GM06990 (cell line): ENCODE results near the gene HPGDS.
A peak's percentile ranks its signal among the peaks of the same experiment; 100 is the strongest.
"Not testable (repeated sequence)": the region's sequence is repeated elsewhere in the genome, so short reads cannot be mapped to it uniquely, and the experiment has no call there.

Experiments used
- DNase-seq: peaks from one replicate; pipeline ENCODE4 v3.0.0-alpha.2; 2011; ENCODE audit not compliant: insufficient read length; ENCODE audit errors: extremely low read depth
- H3K27me3 ChIP-seq: replicated peaks from 2 replicates; pipeline ENCODE4 v1.6.0; 2011; ENCODE audit warnings: low read length; ENCODE audit not compliant: control insufficient read depth, insufficient read depth
- H3K36me3 ChIP-seq: 2 replicates; pipeline ENCODE4 v1.5.1; 2011; ENCODE audit warnings: low read length; ENCODE audit not compliant: control insufficient read depth, insufficient read depth
- H3K4me3 ChIP-seq: replicated peaks from 2 replicates; pipeline ENCODE4 v1.5.1; 2011; ENCODE audit warnings: low read depth, mild to moderate bottlenecking, control low read depth, low read length
- TF ChIP-seq, protein P1 (sequence below): IDR thresholded peaks from 2 replicates; pipeline ENCODE4 v1.5.1; 2011; ENCODE audit warnings: low read length, control low read depth, mild to moderate bottlenecking, inconsistent platforms; ENCODE audit not compliant: insufficient read depth, poor library complexity, severe bottlenecking

HPGDS gene

DNA sequence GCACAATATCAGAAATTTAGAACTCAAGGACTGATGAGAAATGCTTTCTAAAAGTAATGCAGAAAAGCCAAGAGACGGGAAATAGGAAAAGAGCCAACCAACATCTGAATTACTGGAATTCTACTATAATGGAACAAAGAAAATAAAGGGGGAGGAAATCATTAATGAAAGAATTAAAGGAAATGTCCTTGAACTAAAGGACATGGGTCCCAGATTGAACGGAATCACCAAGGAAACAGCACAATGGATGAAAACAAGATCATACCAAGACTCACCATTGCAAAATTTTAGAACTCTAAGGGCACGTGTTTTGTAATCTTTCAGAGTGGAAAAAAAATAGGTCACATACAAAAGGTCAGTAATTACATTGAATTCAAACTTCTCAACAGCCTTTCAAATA, 35.9 kb downstream of the HPGDS start:
- TF ChIP-seq, protein P1, sequence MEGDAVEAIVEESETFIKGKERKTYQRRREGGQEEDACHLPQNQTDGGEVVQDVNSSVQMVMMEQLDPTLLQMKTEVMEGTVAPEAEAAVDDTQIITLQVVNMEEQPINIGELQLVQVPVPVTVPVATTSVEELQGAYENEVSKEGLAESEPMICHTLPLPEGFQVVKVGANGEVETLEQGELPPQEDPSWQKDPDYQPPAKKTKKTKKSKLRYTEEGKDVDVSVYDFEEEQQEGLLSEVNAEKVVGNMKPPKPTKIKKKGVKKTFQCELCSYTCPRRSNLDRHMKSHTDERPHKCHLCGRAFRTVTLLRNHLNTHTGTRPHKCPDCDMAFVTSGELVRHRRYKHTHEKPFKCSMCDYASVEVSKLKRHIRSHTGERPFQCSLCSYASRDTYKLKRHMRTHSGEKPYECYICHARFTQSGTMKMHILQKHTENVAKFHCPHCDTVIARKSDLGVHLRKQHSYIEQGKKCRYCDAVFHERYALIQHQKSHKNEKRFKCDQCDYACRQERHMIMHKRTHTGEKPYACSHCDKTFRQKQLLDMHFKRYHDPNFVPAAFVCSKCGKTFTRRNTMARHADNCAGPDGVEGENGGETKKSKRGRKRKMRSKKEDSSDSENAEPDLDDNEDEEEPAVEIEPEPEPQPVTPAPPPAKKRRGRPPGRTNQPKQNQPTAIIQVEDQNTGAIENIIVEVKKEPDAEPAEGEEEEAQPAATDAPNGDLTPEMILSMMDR: no peak
- DNase-seq: no peak
- Histone ChIP-seq H3K36me3 (no peaks in the 10 kb centered on the region), H3K4me3 (no peak overlapping the region), H3K27me3 (no peaks in the 10 kb centered on the region)

DNA sequence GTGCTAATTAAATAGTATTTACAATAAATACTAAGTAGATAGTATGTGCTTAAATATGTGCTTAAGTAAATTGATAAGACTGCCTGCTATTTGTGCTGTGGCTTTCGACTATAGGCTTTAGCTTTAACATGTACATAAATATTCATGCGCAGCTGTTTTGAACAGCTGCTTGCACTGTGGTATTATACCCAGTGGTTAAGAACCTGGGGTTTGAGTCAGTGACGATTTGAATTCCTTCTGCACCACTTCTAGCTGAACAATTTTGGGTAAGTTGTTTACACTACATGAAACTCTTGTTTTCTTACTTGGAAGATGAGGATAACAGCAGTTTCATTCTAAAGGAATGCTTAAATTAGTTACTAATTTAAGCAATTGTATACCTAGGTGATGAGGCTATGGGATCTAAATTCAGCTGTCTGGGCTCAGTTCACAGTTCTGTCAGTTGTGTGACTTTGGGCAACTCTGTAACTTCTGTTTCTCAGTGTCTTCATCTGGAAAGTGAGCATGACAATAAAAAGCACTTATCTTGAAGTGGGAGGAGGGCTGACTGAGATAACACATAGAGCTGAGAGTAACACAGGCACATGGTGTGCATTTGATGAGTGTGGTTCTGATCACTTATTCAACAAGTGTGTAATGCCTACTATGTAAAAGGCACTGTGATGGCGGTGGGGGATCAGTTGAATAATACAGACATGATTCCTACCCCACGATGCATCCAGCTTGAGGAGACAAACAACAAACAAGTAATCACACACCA, 37.0 kb downstream of the HPGDS start:
- no peaks in the 10 kb centered on the region for H3K36me3 ChIP-seq
- DNase-seq: no peak
- no peak overlapping the region for H3K4me3 ChIP-seq
- H3K27me3 ChIP-seq: no peaks in the 10 kb centered on the region
- TF ChIP-seq, protein P1: no peak

DNA sequence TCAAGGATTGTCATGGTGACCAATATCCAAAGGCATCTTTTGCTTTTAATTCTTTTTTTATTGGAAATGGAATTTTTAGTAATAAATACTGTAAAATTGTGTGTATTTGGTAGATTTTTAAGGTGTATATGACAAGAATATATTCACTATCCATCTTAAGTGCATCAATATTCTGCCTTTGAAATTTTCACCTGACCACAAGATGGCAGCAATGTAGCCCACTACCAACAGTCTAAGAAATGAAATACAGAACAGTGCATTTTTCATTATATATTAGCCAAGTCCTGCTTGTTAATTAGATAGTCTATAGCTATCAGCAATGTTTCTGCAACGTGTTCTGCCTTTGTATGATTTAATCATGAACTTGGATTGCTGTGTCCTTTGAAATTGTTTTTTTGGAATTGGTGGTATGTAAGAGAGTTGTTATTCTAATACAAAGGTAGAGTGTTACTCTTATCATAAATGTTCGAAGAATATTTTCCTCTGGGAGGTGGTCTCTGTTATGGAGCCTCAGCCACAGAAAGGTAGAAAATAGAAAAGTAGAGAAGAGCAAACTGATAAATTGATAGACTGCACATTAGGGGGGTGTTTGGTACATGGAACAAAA, 38.2 kb downstream of the HPGDS start:
- H3K27me3 ChIP-seq: no peaks in the 10 kb centered on the region
- no peak for DNase-seq
- TF ChIP-seq, protein P1: peak; percentile 57

DNA sequence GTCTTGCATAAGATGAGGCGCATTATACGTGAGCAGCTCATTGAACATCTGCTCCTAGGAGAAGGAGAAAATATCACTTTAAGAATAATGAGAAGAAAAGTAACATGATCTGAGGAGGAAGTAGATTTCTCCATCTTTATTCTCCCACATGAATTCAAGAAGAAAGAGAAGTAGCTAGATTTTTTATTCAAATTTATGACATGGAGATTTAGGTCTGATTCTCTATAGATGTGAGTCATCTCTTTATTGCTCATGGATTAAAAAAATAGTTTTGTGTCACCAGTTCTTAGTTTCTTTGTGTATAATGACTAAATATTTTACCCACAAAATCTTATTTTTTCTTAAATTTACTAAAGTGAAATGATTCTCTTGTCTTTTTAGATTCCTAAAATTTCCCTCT, 40.4 kb downstream of the HPGDS start:
- H3K27me3 ChIP-seq: no peaks in the 10 kb centered on the region
- DNase-seq: no peak
- TF ChIP-seq, protein P1: no peak
- no peak overlapping the region for H3K4me3 ChIP-seq
- no peaks in the 10 kb centered on the region for H3K36me3 ChIP-seq

More for the DNA sequence above, 38.2 kb downstream of the HPGDS start:
- Histone ChIP-seq H3K36me3 (no peaks in the 10 kb centered on the region), H3K4me3 (no peak overlapping the region)

DNA sequence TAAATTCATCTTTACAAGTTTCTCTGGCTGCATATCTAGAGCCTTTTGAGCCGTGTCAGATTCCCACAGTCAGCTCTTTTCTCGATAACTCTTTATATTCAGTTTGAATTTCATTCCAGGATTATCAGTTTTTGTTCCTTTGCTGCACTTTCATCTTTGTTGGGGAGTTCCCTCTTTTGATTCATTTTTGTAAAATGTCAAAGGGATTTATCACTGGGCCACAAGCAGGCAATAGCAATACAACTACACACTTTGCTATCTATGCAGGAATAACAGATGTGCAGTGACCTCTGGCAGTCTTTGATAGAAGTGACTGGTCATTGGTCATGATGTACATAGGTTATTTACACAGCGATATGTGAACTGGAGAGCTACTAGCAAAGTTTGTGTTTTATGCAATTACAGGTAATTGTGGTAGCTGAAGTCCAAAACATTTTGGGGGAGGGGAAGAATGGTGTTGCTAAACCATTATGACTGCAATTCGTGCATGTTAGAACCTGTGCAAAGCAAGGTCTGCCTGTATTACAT, 43.8 kb downstream of the HPGDS start:
- TF ChIP-seq, protein P1: no peak
- H3K36me3 ChIP-seq: no peaks in the 10 kb centered on the region
- H3K27me3 ChIP-seq: no peaks in the 10 kb centered on the region
- no peak for DNase-seq
- no peak overlapping the region for H3K4me3 ChIP-seq

DNA sequence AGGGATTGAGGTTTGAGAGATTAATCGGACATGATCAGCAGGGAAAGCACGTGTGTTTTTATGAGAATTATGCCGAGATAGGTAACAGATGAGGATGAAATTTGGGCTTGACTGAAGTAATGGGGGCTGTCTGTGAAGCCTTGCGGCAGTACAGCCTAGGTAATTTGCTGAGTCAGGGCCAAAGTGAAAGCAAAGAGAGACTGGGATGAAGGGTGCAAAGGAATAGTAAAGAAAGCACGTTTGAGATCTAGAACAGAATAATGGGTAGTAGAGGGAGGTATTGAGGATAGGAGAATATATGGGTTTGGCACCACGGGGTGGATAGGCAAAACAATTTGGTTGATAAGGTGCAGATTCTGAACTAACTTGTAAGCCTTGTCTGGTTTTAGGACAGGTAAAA, 47.2 kb downstream of the HPGDS start:
- DNase-seq, H3K36me3 ChIP-seq, H3K4me3 ChIP-seq, H3K27me3 ChIP-seq: not testable (repeated sequence)

DNA sequence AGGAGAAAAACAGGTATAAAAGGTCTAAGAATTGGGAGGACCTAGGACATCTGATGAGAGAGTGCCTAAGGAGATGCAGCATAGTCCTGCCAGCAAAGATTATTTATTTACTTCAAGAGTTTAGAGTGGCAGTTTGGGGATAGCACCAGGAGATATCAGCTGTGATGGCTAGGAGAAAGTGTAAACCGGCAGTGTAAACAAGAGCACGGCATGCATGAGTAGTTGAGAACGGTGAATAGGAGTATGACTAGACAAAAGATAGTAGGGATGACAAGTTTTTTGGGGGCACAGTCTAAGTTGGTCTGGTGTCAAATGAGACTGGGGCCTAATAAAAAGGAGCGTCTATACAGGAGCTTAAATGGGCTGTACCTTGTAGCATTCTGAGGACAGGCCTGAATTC, 48.7 kb downstream of the HPGDS start:
- not testable (repeated sequence) for H3K27me3 ChIP-seq, H3K36me3 ChIP-seq, H3K4me3 ChIP-seq, DNase-seq
